A549 (cell line): Measurements from ENCODE around the gene RAB11FIP4. TPM values are rescaled to one million over a fixed set of nuclear protein-coding genes. Genes with fewer than 3 reads are reported as not detected.
A peak's percentile ranks its signal among the peaks of the same experiment; 100 is the strongest.

Experiments used
- ATAC-seq, 2 experiments: fragments of 200-7000 bp in 1 of 2; fragments of >200 bp in 1 of 2; cut with Nextera tagmentation in 1 of 2; cut with Tn5 transposase in 1 of 2; 3 replicates each; pipeline versions ENCODE4 v1.8.0 to v1.9.1; 2018 to 2020; ENCODE audit warnings: mild to moderate bottlenecking in 1 of 2, moderate library complexity in 1 of 2
- CTCF ChIA-PET: fragments of 300-600 bp; sonication (Branson Sonifier 250); formaldehyde crosslinking; extraction: SDS; loops from one replicate; lab custom pipeline; 2021; ENCODE audit warnings: antibody characterized with exemption, inconsistent platforms; lab: Yijun Ruan, JAX
- POLR2A ChIA-PET: fragments of 350-600 bp; formaldehyde crosslinking; extraction: SDS; loops from one replicate; lab custom pipeline; 2021; ENCODE audit warnings: antibody characterized with exemption, inconsistent platforms; lab: Yijun Ruan, JAX
- DNase-seq, 2 experiments: peaks; one replicate each; pipeline versions ENCODE4 v3.0.0 to v3.0.0-alpha.2; 2011 to 2016; ENCODE audit warnings: low read depth in 1 of 2, low spot score in 1 of 2
- FAIRE-seq: peaks from 2 replicates; lab custom pipeline; 2011; peaks lifted over from hg19 to GRCh38; lab: Jason Lieb, UNC
- H3K27ac ChIP-seq, 2 experiments: fragments of >200 bp; sonication (Bioruptor Twin); formaldehyde crosslinking; 3 replicates each; pipeline ENCODE4 v1.5.1; 2016 to 2017
- H3K4me1 ChIP-seq: fragments of >200 bp; sonication (Bioruptor Twin); formaldehyde crosslinking; 3 replicates; pipeline ENCODE4 v1.6.1; 2016
- H3K4me2 ChIP-seq: fragments of >200 bp; sonication (Bioruptor Twin); formaldehyde crosslinking; 3 replicates; pipeline ENCODE4 v1.6.1; 2016
- H3K4me3 ChIP-seq: fragments of >200 bp; sonication (Bioruptor Twin); formaldehyde crosslinking; 3 replicates; pipeline ENCODE4 v1.5.1; 2016
- H3K9me3 ChIP-seq: fragments of >200 bp; sonication (Bioruptor Twin); formaldehyde crosslinking; 3 replicates; pipeline ENCODE4 v1.6.1; 2016
- ATOH8 ChIP-seq: fragments of 250-450 bp; sonication (Bioruptor Pico); IDR thresholded peaks from 2 replicates; pipeline ENCODE4 v1.5.0; 2020; ENCODE audit warnings: low read depth, mild to moderate bottlenecking, moderate library complexity
- CEBPB ChIP-seq, 2 experiments: fragments of >200 bp in 1 of 2; sonication (Bioruptor Twin) in 1 of 2; formaldehyde crosslinking in 1 of 2; IDR thresholded peaks; 2 replicates each; pipeline ENCODE4 v1.6.1; 2012 to 2016
- CTCF ChIP-seq: fragments of >200 bp; sonication (Bioruptor Twin); formaldehyde crosslinking; IDR thresholded peaks from 3 replicates; pipeline ENCODE4 v1.5.1; 2016
- EP300 ChIP-seq, 2 experiments: fragments of >200 bp; sonication (Bioruptor Twin); formaldehyde crosslinking; IDR thresholded peaks; 2 replicates in 1 of 2; 3 replicates in 1 of 2; pipeline ENCODE4 v1.6.1; 2016 to 2017
- FOXS1 ChIP-seq: fragments of 250-450 bp; sonication (Bioruptor Pico); IDR thresholded peaks from 2 replicates; pipeline ENCODE4 v1.5.0; 2020; ENCODE audit warnings: mild to moderate bottlenecking, moderate library complexity
- HOXB5 ChIP-seq: fragments of 250-450 bp; sonication (Bioruptor Pico); IDR thresholded peaks from 2 replicates; pipeline ENCODE4 v1.5.0; 2020; ENCODE audit warnings: mild to moderate bottlenecking, moderate library complexity
- JUN ChIP-seq, 2 experiments: fragments of >200 bp; sonication (Bioruptor Twin); formaldehyde crosslinking; IDR thresholded peaks; 2 replicates in 1 of 2; 3 replicates in 1 of 2; pipeline ENCODE4 v1.6.1; 2016 to 2017
- JUNB ChIP-seq: fragments of >200 bp; sonication (Bioruptor Twin); formaldehyde crosslinking; IDR thresholded peaks from 2 replicates; pipeline ENCODE4 v1.6.1; 2016
- KDM1A ChIP-seq: fragments of 200-600 bp; sonication (generic); IDR thresholded peaks from 2 replicates; pipeline ENCODE4 v1.6.1; 2016; ENCODE audit warnings: low read depth, mild to moderate bottlenecking
- KDM5A ChIP-seq: fragments of 200-600 bp; sonication (generic); IDR thresholded peaks from 2 replicates; pipeline ENCODE4 v1.6.1; 2016; ENCODE audit warnings: antibody characterized with exemption, mild to moderate bottlenecking
- MAFK ChIP-seq: fragments of 450-650 bp; IDR thresholded peaks from 2 replicates; pipeline ENCODE4 v1.6.1; 2014; ENCODE audit not compliant: partially characterized antibody
- NFE2L2 ChIP-seq: fragments of 150-350 bp; conservative IDR thresholded peaks from 2 replicates; pipeline ENCODE4 v1.6.1; 2014; ENCODE audit warnings: low read length
- NPAS2 ChIP-seq: fragments of 250-450 bp; sonication (Bioruptor Pico); IDR thresholded peaks from 2 replicates; pipeline ENCODE4 v1.8.0; 2022; ENCODE audit warnings: mild to moderate bottlenecking, moderate library complexity, borderline replicate concordance
- NR3C1 ChIP-seq: fragments of >200 bp; sonication (Bioruptor Twin); formaldehyde crosslinking; IDR thresholded peaks from 3 replicates; pipeline ENCODE4 v1.6.1; 2017
- PBX3 ChIP-seq: IDR thresholded peaks from 2 replicates; pipeline ENCODE4 v1.6.1; 2012
- RAD21 ChIP-seq, 2 experiments: fragments of >200 bp in 1 of 2; sonication (Bioruptor Twin) in 1 of 2; formaldehyde crosslinking in 1 of 2; IDR thresholded peaks in 1 of 2; conservative IDR thresholded peaks in 1 of 2; 2 replicates in 1 of 2; 3 replicates in 1 of 2; pipeline ENCODE4 v1.6.1; 2012 to 2018; ENCODE audit warnings: inconsistent platforms in 1 of 2
- RCOR1 ChIP-seq: fragments of 150-350 bp; IDR thresholded peaks from 2 replicates; pipeline ENCODE4 v1.6.1; 2014; ENCODE audit warnings: antibody characterized with exemption, low read length, low read depth
- REST ChIP-seq: fragments of 200-600 bp; sonication (generic); IDR thresholded peaks from 2 replicates; pipeline ENCODE4 v1.6.1; 2016; ENCODE audit warnings: antibody characterized with exemption, mild to moderate bottlenecking, moderate library complexity
- RFX5 ChIP-seq: fragments of 450-650 bp; IDR thresholded peaks from 2 replicates; pipeline ENCODE4 v1.7.1; 2014; ENCODE audit warnings: antibody characterized with exemption, mild to moderate bottlenecking, moderate library complexity
- SREBF2 ChIP-seq: fragments of 450-650 bp; IDR thresholded peaks from 2 replicates; pipeline ENCODE4 v1.6.1; 2014; ENCODE audit warnings: mild to moderate bottlenecking, moderate library complexity
- TFCP2L1 ChIP-seq: fragments of 250-450 bp; sonication (Bioruptor Pico); IDR thresholded peaks from 2 replicates; pipeline ENCODE4 v1.5.0; 2021; ENCODE audit warnings: mild to moderate bottlenecking
- TP53 ChIP-seq: fragments of 250-450 bp; sonication (Bioruptor Pico); IDR thresholded peaks from 2 replicates; pipeline ENCODE4 v1.5.0; 2021; ENCODE audit warnings: mild to moderate bottlenecking, moderate library complexity
- WGBS: methylation state at CpG from one replicate; pipeline ENCODE4 v1.1.6; 2017; ENCODE audit errors: missing lambda C conversion rate; 5-methylcytosine and 5-hydroxymethylcytosine counted together
- polyA plus RNA-seq, 4 experiments: library from polyadenylated mRNA; depleted of rRNA in 3 of 4; stranded (reverse); fragments of >200 nt; fragmentation: RNase III in 1 of 4; extraction: RNeasy Plus Mini Kit Qiagen cat#74134 plus additional on column Dnase treatment in 1 of 4; gene quantifications; 2 replicates in 3 of 4; 3 replicates in 1 of 4; pipeline ENCODE4 v1.2.3, GENCODE V29; 2011 to 2017

RAB11FIP4 gene
- polyA plus RNA-seq, 2 of the 4 experiments (the other 2 are of a cell fraction): 1.9 to 3.5 TPM

- no peak; a peak in 1 of 6 replicates for ATAC-seq
- DNase-seq: no peak
- no peak for TF ChIP-seq SREBF2
- TF ChIP-seq RAD21 (conservative IDR thresholded peaks at IDR 0.05 in 1 of 2, IDR thresholded peaks at IDR 0.05 in 1 of 2): no peak
- TF ChIP-seq HOXB5: no peak
- TF ChIP-seq ATOH8 (CRISPR knock-in tag): no peak
- TF ChIP-seq JUNB: no peak
- no peak for TF ChIP-seq MAFK
- TF ChIP-seq CEBPB (IDR thresholded peaks at IDR 0.05): no peak
- TF ChIP-seq RFX5: no peak
- no peak for TF ChIP-seq KDM5A
- no peak for TF ChIP-seq TFCP2L1 (CRISPR knock-in tag)
- no peak for TF ChIP-seq REST
- no peak for TF ChIP-seq JUN (IDR thresholded peaks at IDR 0.05)
- no peak for TF ChIP-seq PBX3
- TF ChIP-seq NPAS2 (CRISPR knock-in tag): no peak
- no peak for TF ChIP-seq KDM1A
- no peak for TF ChIP-seq EP300 (IDR thresholded peaks at IDR 0.05)
- H3K4me1 ChIP-seq: no peaks in the 10 kb centered on the region
- ChIA-PET POLR2A (no interaction called here), CTCF (interaction anchor here (0.6 to 2.2 kb wide), 5 partner anchors 25 to 121 kb away, joined by 3 to 8 read pairs (median 4); no protein-coding TSS in a partner anchor)
- no peaks in the 10 kb centered on the region for H3K9me3 ChIP-seq
- FAIRE-seq: no peak
- WGBS: 74% methylated on average over 19 of the region's 19 CpGs
- no peak overlapping the region for H3K27ac ChIP-seq
- no peak overlapping the region for H3K4me2 ChIP-seq
- no peak overlapping the region for H3K4me3 ChIP-seq
Measured at GRCh38 chr17:31404028-31404949, 12.8 kb downstream of the RAB11FIP4 start.

- Histone ChIP-seq H3K9me3 (no peaks in the 10 kb centered on the region), H3K4me2 (no peak overlapping the region), H3K27ac (no peak overlapping the region), H3K4me3 (no peak overlapping the region), H3K4me1 (no peaks in the 10 kb centered on the region)
- CTCF ChIA-PET: interaction anchor here (1.5 to 2.2 kb wide), 3 partner anchors 10 to 119 kb away, joined by 4 to 8 read pairs (median 6); no protein-coding TSS in a partner anchor
- FAIRE-seq: no peak
- POLR2A ChIA-PET: no interaction called here
- 26% methylated on average over 2 of the region's 5 CpGs for WGBS
- DNase-seq: no peak
- ATAC-seq: peak; percentile 70 to 78
- TF ChIP-seq PBX3 (no peak), HOXB5 (no peak), TP53 (CRISPR knock-in tag) (no peak), NR3C1 (no peak), REST (no peak), RAD21 (conservative IDR thresholded peaks at IDR 0.05 in 1 of 2, IDR thresholded peaks at IDR 0.05 in 1 of 2) (no peak), RCOR1 (no peak), NFE2L2 (no peak), FOXS1 (CRISPR knock-in tag) (no peak), CTCF (no peak)
Measured at GRCh38 chr17:31405890-31406371, 14.5 kb downstream of the RAB11FIP4 start.
